Fibroblast of skin of left biceps (primary cell): ENCODE measurements around the gene NXF2B.
"Not testable (repeated sequence)": the region's sequence is repeated elsewhere in the genome, so short reads cannot be mapped to it uniquely, and the experiment has no call there.

Experiments used
- DNase-seq, 2 experiments: peaks; one replicate each; pipeline ENCODE4 v3.0.0-alpha.2; 2013; ENCODE audit warnings: low read depth in 2 of 2

NXF2B gene, protein sequence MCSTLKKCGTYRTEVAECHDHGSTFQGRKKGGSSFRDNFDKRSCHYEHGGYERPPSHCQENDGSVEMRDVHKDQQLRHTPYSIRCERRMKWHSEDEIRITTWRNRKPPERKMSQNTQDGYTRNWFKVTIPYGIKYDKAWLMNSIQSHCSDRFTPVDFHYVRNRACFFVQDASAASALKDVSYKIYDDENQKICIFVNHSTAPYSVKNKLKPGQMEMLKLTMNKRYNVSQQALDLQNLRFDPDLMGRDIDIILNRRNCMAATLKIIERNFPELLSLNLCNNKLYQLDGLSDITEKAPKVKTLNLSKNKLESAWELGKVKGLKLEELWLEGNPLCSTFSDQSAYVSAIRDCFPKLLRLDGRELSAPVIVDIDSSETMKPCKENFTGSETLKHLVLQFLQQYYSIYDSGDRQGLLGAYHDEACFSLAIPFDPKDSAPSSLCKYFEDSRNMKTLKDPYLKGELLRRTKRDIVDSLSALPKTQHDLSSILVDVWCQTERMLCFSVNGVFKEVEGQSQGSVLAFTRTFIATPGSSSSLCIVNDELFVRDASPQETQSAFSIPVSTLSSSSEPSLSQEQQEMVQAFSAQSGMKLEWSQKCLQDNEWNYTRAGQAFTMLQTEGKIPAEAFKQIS

GRCh38 chrX:102439908-102440307 lies at the start of gene NXF2B:
TSS of gene NXF2B (minus strand) at chrX:102440008. CDS start at chrX:102380036, 59,972 bp downstream.
- not testable (repeated sequence) for DNase-seq

DNA sequence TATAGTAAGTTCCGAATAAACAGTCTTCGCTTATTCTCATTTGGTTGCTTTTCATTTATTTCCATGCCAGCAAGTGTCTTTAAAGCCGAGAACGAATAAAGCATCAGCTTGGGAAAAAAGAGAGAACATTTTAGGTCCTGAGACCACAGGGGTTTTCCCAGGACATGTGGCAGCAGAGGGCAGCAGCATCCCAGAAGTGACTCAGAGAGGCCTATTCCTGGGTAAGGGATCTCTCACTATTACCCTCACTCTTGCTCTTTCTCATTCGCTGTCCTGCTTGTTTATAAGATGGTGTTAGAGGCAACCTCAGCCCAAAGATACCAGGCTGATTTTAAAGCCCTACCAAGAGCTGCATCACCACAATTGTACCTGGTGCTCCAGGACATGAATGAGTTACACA lies 39.0 kb upstream of the NXF2B start:
- not testable (repeated sequence) for DNase-seq

DNA sequence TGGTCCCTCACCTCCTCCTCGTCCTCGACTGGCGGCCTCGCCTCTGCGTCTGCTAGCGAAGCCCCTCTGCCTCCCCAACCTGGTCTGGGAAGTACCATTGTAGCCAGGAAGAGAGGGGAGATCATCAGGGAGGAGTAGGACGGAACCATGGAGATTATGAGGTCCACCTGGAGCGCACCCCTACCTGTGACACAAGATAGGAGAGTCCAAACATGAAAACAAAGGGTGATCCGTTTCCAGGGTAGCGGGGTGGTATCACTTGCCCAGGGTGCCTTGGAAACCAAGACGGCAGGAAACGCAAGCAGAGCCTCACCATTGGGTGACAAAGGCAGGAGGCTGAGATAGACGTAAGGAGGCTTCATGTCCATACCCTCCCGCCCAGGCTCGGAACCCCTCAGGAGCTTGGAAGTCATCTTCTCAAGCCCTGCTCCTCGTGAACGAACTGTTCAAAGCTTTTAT lies 32.0 kb upstream of the NXF2B start, which contains the start of gene TCP11X2:
TSS of gene TCP11X2 (minus strand) at position 51 of the 459 bp plus-strand sequence.
- DNase-seq: not testable (repeated sequence)

- DNase-seq: not testable (repeated sequence)
Observed at GRCh38 chrX:102470215-102470614, 30.4 kb upstream of the NXF2B start.

DNA sequence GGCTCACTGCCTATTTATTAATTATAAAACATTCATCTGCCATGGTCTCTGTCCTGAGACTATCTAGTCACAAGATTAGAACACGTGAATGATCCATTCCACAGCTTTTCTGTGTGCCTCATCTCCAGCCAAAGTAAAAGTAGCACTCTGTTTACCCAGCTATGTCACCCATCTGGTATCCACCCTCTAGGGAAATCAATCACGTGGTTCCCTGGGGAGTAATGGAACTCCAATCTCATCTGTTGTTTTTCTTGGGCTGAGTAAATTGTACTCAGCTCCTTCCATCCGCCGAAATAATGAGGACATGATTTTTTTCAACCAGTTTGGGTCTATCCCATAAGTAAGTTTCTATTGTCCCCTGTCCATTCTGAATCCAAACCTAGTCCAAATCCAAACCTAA lies 18.8 kb upstream of the NXF2B start:
- DNase-seq: not testable (repeated sequence)

- not testable (repeated sequence) for DNase-seq
Observed at GRCh38 chrX:102414493-102414892, 25.3 kb downstream of the NXF2B start.

- DNase-seq: peak in 1 of 2 experiments; percentile 0
Observed at GRCh38 chrX:102345916-102346315, 93.9 kb downstream of the NXF2B start.

DNA sequence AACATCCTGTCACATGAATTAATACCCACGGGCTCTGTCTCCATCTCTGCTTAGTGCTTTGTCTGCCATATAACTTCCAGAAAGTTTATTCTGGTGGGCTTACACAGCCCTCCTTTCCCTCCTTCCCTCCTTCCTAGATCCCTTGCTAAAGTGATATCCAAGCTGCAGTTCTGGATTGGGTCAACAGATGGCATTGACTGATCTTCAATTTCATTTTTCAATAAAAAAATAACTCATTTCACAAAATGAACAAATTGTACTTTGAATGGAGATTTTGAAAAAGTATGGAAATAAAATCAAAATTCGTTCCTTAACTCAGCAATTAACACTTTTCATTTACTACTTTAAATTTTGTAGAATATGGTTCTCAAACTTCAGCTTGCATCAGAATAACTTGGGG lies 97.9 kb downstream of the NXF2B start:
- DNase-seq: no peak

GRCh38 chrX:102339312-102340298 lies 100.2 kb downstream of the NXF2B start:
- no peak for DNase-seq

DNA sequence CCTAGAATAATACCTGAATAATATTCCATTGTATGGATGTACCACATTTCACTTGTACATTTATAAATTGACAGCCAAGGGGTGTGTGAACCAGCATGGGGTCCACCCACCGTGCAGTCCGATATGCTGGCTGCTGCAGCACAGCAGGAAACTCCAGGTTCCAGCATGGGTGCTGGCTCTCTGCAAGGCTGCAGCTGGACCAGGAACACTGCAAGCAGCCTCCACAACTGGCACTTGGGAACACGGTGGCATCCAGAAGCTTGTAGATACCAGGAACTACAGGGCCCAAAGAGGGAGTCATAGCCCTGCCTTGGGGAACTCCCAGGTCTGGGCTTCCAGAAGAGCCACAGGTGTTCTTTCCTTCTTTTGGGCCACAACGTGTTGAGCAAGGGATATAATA lies 101.6 kb downstream of the NXF2B start:
- no peak for DNase-seq
